Large intestine (tissue), 3 donors: ENCODE data around the gene DDX11. TPM values are rescaled to one million over a fixed set of nuclear protein-coding genes. Genes with fewer than 3 reads are reported as not detected.
"Not testable (repeated sequence)": the region's sequence is repeated elsewhere in the genome, so short reads cannot be mapped to it uniquely, and the experiment has no call there.

Source experiments
- DNase-seq, 2 donors: peaks; one replicate each; pipeline versions ENCODE4 v3.0.0 to v3.0.0-alpha.2; 2013
- H3K27ac ChIP-seq: one replicate; pipeline ENCODE4 v1.5.1; 2013; ENCODE audit warnings: low read length
- H3K27me3 ChIP-seq: 2 replicates; pipeline ENCODE4 v1.6.1; 2013; ENCODE audit warnings: low read length; ENCODE audit not compliant: control insufficient read depth, insufficient read depth
- H3K36me3 ChIP-seq: 2 replicates; pipeline ENCODE4 v1.6.1; 2013; ENCODE audit warnings: low read length; ENCODE audit not compliant: control insufficient read depth, insufficient read depth
- H3K4me1 ChIP-seq: one replicate; pipeline ENCODE4 v1.6.1; 2013; ENCODE audit warnings: low read length; ENCODE audit not compliant: control insufficient read depth, insufficient read depth
- H3K4me3 ChIP-seq: one replicate; pipeline ENCODE4 v1.5.1; 2013; ENCODE audit warnings: low read length
- H3K9me3 ChIP-seq: one replicate; pipeline ENCODE4 v1.6.1; 2013; ENCODE audit warnings: mild to moderate bottlenecking, low read depth, low read length, moderate library complexity; ENCODE audit not compliant: control insufficient read depth
- WGBS: methylation state at CpG from one replicate; pipeline ENCODE4 v1.1.5; 2013; ENCODE audit warnings: low lambda C conversion rate; ENCODE audit not compliant: insufficient coverage; 5-methylcytosine and 5-hydroxymethylcytosine counted together
- polyA plus RNA-seq: library from polyadenylated mRNA; unstranded; fragments of 120-200 nt; gene quantifications from one replicate; pipeline ENCODE4 v1.2.1, GENCODE V29; 2013

The DDX11 gene
- polyA plus RNA-seq, 1 donor = 22.9 TPM

GRCh38 chr12:31120392-31121008 is 46.8 kb downstream of the DDX11 start:
- Histone ChIP-seq H3K27ac (no peak overlapping the region), H3K36me3 (no peaks in the 10 kb centered on the region), H3K4me3 (no peak overlapping the region), H3K27me3 (peaks cover 22% of the 10 kb centered on the region), H3K4me1 (peaks cover 21% of the 10 kb centered on the region), H3K9me3 (peaks cover 17% of the 10 kb centered on the region)
- DNase-seq = no peak
- no CpG with 5 or more reads among the region's 26 CpGs for WGBS

DNA sequence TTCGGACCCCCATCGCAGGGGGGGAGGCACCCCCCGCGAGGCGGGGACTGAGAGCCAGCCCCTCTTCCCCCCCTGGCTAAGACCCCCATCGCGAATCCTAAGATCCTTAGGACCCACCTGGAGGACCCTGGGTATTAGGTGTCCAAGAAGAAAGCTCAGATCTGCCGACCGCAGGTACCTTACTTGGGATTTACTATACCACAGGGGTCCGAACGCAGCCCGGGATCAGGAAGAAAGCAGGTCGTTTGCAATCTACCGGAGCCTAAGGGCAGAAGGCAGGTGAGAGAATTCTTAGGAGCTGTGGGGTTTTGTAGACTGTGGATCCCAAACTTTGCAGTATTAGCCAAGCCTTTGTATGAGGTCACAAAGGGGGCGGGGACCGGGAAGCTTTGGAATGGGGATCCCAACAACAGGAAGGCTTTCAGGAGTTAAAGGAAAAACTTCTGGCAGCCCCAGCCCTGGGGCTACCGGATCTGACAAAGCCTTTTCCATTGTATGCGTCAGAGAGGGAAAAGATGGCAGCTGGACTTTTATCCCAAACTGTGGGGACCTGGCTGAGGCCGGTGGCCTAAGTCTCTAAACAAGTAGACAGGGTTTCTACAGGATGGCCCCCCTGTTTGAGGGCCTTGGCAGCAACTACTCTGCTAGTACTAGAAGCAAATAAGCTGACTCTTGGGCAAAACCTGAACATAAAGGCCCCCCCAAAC is 47.5 kb downstream of the DDX11 start:
- Histone ChIP-seq H3K27me3 (peaks cover 22% of the 10 kb centered on the region), H3K9me3 (peaks cover 17% of the 10 kb centered on the region), H3K4me1 (peaks cover 21% of the 10 kb centered on the region)
- not testable (repeated sequence) for H3K36me3 ChIP-seq, H3K27ac ChIP-seq, H3K4me3 ChIP-seq, DNase-seq
- 29% methylated on average over 2 of the region's 19 CpGs for WGBS

DNA sequence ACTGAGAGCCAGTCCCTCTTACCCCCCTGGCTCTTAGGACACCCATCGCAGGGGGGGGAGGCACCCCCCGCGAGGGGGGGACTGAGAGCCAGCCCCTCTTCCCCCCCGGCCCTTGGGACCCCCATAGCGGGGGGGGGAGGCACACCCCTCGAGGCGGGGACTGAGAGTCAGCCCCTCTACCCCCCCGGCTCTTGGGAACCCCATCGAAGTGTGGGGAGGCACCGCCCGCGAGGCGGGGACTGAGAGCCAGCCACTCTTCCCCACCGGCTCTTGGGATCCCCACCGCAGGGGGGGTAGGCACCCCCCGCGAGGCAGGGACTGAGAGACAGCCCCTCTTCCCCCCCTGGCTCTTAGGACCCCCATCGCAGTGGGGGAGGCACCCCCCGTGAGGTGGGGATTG is 48.8 kb downstream of the DDX11 start:
- Histone ChIP-seq H3K27ac (no peak overlapping the region), H3K4me1 (peaks cover 13% of the 10 kb centered on the region), H3K4me3 (no peak overlapping the region), H3K9me3 (peaks cover 17% of the 10 kb centered on the region), H3K36me3 (no peaks in the 10 kb centered on the region), H3K27me3 (peaks cover 18% of the 10 kb centered on the region)
- no CpG with 5 or more reads among the region's 19 CpGs for WGBS
- DNase-seq = no peak

- not testable (repeated sequence) for H3K36me3 ChIP-seq, H3K9me3 ChIP-seq, H3K4me1 ChIP-seq, H3K27ac ChIP-seq, DNase-seq, H3K27me3 ChIP-seq, H3K4me3 ChIP-seq
- no CpG with 5 or more reads among the region's 8 CpGs for WGBS
Observed at GRCh38 chr12:31124158-31124557, 50.5 kb downstream of the DDX11 start.

DNA sequence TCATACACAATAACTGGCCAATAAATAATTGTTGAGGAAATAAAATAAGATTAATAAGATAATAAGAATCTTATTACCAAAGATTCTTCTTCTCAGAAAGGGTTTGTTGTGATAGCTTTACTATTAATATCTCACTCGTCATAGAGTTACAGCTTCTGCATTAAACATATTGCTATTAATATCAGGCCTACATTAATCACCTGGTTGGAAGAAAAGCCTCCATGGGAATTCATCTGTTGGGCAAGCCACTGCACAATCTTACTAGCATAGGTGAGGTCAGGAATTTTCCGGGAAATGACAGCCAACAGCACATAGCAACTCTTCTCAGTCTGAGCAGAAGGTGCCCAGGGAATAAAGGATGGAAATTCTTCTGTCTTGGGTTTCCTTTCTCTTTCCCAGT is 51.5 kb downstream of the DDX11 start:
- not testable (repeated sequence) for H3K27me3 ChIP-seq, DNase-seq, H3K4me3 ChIP-seq, H3K9me3 ChIP-seq, H3K27ac ChIP-seq, H3K4me1 ChIP-seq, H3K36me3 ChIP-seq
- WGBS = no CpG with 5 or more reads among the region's 2 CpGs

- H3K27me3 ChIP-seq, H3K4me1 ChIP-seq, H3K9me3 ChIP-seq, H3K36me3 ChIP-seq, DNase-seq, H3K27ac ChIP-seq, H3K4me3 ChIP-seq: not testable (repeated sequence)
- WGBS = no CpG with 5 or more reads among the region's 4 CpGs
Observed at GRCh38 chr12:31127209-31127848, 53.7 kb downstream of the DDX11 start.

DNA sequence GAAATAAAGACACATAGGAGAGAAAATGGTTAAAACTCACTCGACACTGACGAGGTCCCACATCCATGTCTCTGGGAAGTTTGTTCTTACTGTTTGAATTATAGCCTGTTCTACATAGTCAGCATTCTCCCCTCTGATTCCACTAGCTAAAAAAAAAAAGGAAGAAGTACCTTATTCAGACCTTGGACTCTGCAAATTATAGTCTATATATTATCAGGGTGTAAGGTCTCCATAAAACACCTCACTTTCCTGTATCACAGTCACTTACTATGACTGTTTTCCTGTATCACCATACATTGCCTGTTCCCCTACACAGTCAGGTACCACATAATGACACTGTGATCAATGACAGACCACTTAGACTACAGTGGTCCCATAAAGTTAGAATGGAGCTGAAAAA is 62.9 kb downstream of the DDX11 start:
- H3K36me3 ChIP-seq, H3K27ac ChIP-seq: not testable (repeated sequence)
- no CpG with 5 or more reads among the region's 2 CpGs for WGBS

DNA sequence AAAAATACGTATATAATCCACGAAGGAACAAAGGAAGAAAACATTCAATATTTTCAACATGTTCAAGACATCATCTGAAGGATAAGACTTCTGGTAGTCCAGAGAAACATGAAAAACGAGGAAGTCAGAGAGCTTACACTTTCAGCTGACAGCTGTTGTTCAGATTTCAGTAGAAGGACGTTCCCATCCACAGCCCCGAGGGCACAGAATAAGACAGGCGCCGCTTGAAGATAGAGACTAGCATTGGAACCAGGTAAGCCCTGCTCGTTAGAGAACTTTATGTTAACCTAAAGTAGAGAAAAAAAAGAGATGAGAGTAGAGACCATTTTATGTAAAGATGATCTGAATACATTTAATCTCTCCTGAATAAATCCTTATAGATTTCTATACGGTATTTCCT is 71.1 kb downstream of the DDX11 start:
- not testable (repeated sequence) for H3K9me3 ChIP-seq, H3K4me3 ChIP-seq, H3K27me3 ChIP-seq, H3K4me1 ChIP-seq, H3K36me3 ChIP-seq, H3K27ac ChIP-seq, DNase-seq
- WGBS = no CpG with 5 or more reads among the region's 9 CpGs

More for the DNA sequence above, 62.9 kb downstream of the DDX11 start:
- H3K9me3 ChIP-seq, H3K4me3 ChIP-seq, H3K27me3 ChIP-seq, H3K4me1 ChIP-seq: not testable (repeated sequence)
- peak in 1 of 2 donors; percentile 56 for DNase-seq

GRCh38 chr12:31145296-31145695 is 71.6 kb downstream of the DDX11 start:
- H3K4me1 ChIP-seq, H3K9me3 ChIP-seq, H3K4me3 ChIP-seq, H3K27ac ChIP-seq, H3K27me3 ChIP-seq, DNase-seq, H3K36me3 ChIP-seq: not testable (repeated sequence)
- no CpG with 5 or more reads among the region's 6 CpGs for WGBS

- not testable (repeated sequence) for H3K27me3 ChIP-seq, H3K4me1 ChIP-seq, H3K27ac ChIP-seq, H3K4me3 ChIP-seq, H3K36me3 ChIP-seq, H3K9me3 ChIP-seq
- DNase-seq = peak in 1 of 2 donors; percentile 20
- WGBS = no CpG with 5 or more reads among the region's 3 CpGs
Observed at GRCh38 chr12:31147415-31147814, 73.8 kb downstream of the DDX11 start.
